ENCODE data around the gene RAB26. TPM values are rescaled to one million over a fixed set of nuclear protein-coding genes. Genes with fewer than 3 reads are reported as not detected.

RAB26 gene
- total RNA-seq, 1 donor from 2014 or later = 2.2 TPM

Small RNAs within 50 kb of the gene (microRNA-seq; reads per million reads assigned to microRNA genes)
- gene MIR3180-5 (not detected), gene MIR4516 (not detected), gene MIR6511B1 (not detected)

Other genes with a start within 250 kb of the RAB26 start
- not detected for gene HS3ST6, start 230.2 kb upstream of the RAB26 start, total RNA-seq
- gene MSRB1, start 205.4 kb upstream of the RAB26 start, total RNA-seq = 39.2 TPM
- 202 TPM for gene RPL3L, start 193.9 kb upstream of the RAB26 start, total RNA-seq
- gene NDUFB10, start 189.1 kb upstream of the RAB26 start, total RNA-seq = 390 TPM
- gene RPS2, start 183.8 kb upstream of the RAB26 start, total RNA-seq = 702 TPM
- gene RNF151, start 181.8 kb upstream of the RAB26 start, total RNA-seq = not detected
- 18.3 TPM for gene TBL3, start 176.6 kb upstream of the RAB26 start, total RNA-seq
- not detected for gene NOXO1, start 167.2 kb upstream of the RAB26 start, total RNA-seq
- 25.5 TPM for gene GFER, start 164.4 kb upstream of the RAB26 start, total RNA-seq
- gene SYNGR3, start 158.7 kb upstream of the RAB26 start, total RNA-seq = 1.8 TPM
- gene ZNF598, start 138.8 kb upstream of the RAB26 start, total RNA-seq = 21.9 TPM
- gene NPW, start 128.8 kb upstream of the RAB26 start, total RNA-seq = not detected
- 183 TPM for gene NHERF2, start 121.7 kb upstream of the RAB26 start, total RNA-seq
- gene NTHL1, start 100.8 kb upstream of the RAB26 start, total RNA-seq = 10.4 TPM
- gene TSC2, start 100.6 kb upstream of the RAB26 start, total RNA-seq = 73.3 TPM
- gene PKD1, start 12.7 kb upstream of the RAB26 start, total RNA-seq = 178 TPM
- 35.7 TPM for gene TRAF7, start 7.2 kb downstream of the RAB26 start, total RNA-seq
- 1.2 TPM for gene CASKIN1, start 48.0 kb downstream of the RAB26 start, total RNA-seq
- 26.3 TPM for gene MLST8, start 56.8 kb downstream of the RAB26 start, total RNA-seq
- 7.0 TPM for gene BRICD5, start 62.2 kb downstream of the RAB26 start, total RNA-seq
- 23.4 TPM for gene PGP, start 66.2 kb downstream of the RAB26 start, total RNA-seq
- gene E4F1, start 75.0 kb downstream of the RAB26 start, total RNA-seq = 13.7 TPM
- gene DNASE1L2, start 87.8 kb downstream of the RAB26 start, total RNA-seq = 0.57 TPM
- gene ECI1, start 103.0 kb downstream of the RAB26 start, total RNA-seq = 139 TPM
- 106 TPM for gene RNPS1, start 119.5 kb downstream of the RAB26 start, total RNA-seq
- gene ABCA3, start 192.1 kb downstream of the RAB26 start, total RNA-seq = 13.6 TPM